RWPE1 (cell line): ENCODE measurements around the gene TBC1D14.
"Not testable (repeated sequence)": the region's sequence is repeated elsewhere in the genome, so short reads cannot be mapped to it uniquely, and the experiment has no call there.

Experiments
- CTCF ChIA-PET: fragments of 350-600 bp; sonication (Branson Sonifier 250); formaldehyde crosslinking; extraction: SDS; loops from one replicate; lab custom pipeline; 2021; lab: Yijun Ruan, JAX
- POLR2A ChIA-PET: fragments of 400-600 bp; formaldehyde crosslinking; extraction: SDS; loops from one replicate; lab custom pipeline; 2020; ENCODE audit warnings: antibody characterized with exemption; ENCODE audit not compliant: low non-redundant PET; lab: Yijun Ruan, JAX
- DNase-seq: peaks from one replicate; pipeline ENCODE4 v3.0.0; 2012; ENCODE audit warnings: low spot score
- H3K27ac ChIP-seq: fragments of 450-650 bp; 2 replicates; pipeline ENCODE4 v1.5.1; 2017
- CTCF ChIP-seq: fragments of 450-650 bp; conservative IDR thresholded peaks from 2 replicates; pipeline ENCODE4 v1.5.1; 2017; ENCODE audit warnings: low read depth, mild to moderate bottlenecking

The TBC1D14 gene

GRCh38 chr4:6898763-6899162, 10.9 kb upstream of the TBC1D14 start:
- no peak for TF ChIP-seq CTCF
- CTCF ChIA-PET, result no interaction called here
- POLR2A ChIA-PET, result no interaction called here
- no peak overlapping the region for H3K27ac ChIP-seq
- DNase-seq, result no peak

- no peak for DNase-seq
- ChIA-PET CTCF (no interaction called here), POLR2A (no interaction called here)
- TF ChIP-seq CTCF, result no peak
- no peak overlapping the region for H3K27ac ChIP-seq
Measured at GRCh38 chr4:6900181-6900812, 9.3 kb upstream of the TBC1D14 start.

- CTCF ChIA-PET, result no interaction called here
- no peak overlapping the region for H3K27ac ChIP-seq
- TF ChIP-seq CTCF, result no peak
- no peak for DNase-seq
- POLR2A ChIA-PET, result no interaction called here
Measured at GRCh38 chr4:6900956-6901355, 8.7 kb upstream of the TBC1D14 start.

GRCh38 chr4:6901669-6902317, 7.8 kb upstream of the TBC1D14 start:
- no peak overlapping the region for H3K27ac ChIP-seq
- CTCF ChIA-PET, result no interaction called here
- POLR2A ChIA-PET, result no interaction called here
- TF ChIP-seq CTCF, result no peak
- DNase-seq, result no peak

GRCh38 chr4:6902318-6903042, 7.1 kb upstream of the TBC1D14 start:
- no peak for DNase-seq
- TF ChIP-seq CTCF, result no peak
- H3K27ac ChIP-seq, result no peak overlapping the region
- CTCF ChIA-PET, result no interaction called here
- POLR2A ChIA-PET, result no interaction called here

GRCh38 chr4:6905516-6906445, 3.8 kb upstream of the TBC1D14 start:
- H3K27ac ChIP-seq, result no peak overlapping the region
- POLR2A ChIA-PET, result no interaction called here
- no peak for TF ChIP-seq CTCF
- CTCF ChIA-PET, result interaction anchor here (0.6 kb wide), 2 partner anchors 20 to 175 kb away, joined by 3 to 4 read pairs; no protein-coding TSS in a partner anchor
- no peak for DNase-seq

GRCh38 chr4:6906486-6906885, 3.1 kb upstream of the TBC1D14 start:
- H3K27ac ChIP-seq, POLR2A ChIA-PET, DNase-seq: not testable (repeated sequence)
- CTCF ChIA-PET, result interaction anchor here (0.6 kb wide), 2 partner anchors 21 to 176 kb away, joined by 3 to 4 read pairs; no protein-coding TSS in a partner anchor
